Mesendoderm (in vitro differentiated cells): Measurements from ENCODE around the gene PCOLCE2.

Experiments
- DNase-seq: peaks from one replicate; pipeline ENCODE4 v3.0.0; 2013
- H2AK5ac ChIP-seq: 2 replicates; pipeline ENCODE4 v1.6.1; 2013; ENCODE audit warnings: low read length, inconsistent platforms
- H2BK120ac ChIP-seq: 2 replicates; pipeline ENCODE4 v1.6.1; 2013; ENCODE audit warnings: low read depth, mild to moderate bottlenecking, low read length, moderate library complexity, mixed read lengths
- H2BK15ac ChIP-seq: replicated peaks from 2 replicates; pipeline ENCODE4 v1.6.1; 2013; ENCODE audit warnings: low read depth, mild to moderate bottlenecking, moderate library complexity
- H2BK5ac ChIP-seq: 2 replicates; pipeline ENCODE4 v1.6.1; 2013; ENCODE audit warnings: low read length, inconsistent platforms
- H3K18ac ChIP-seq: 2 replicates; pipeline ENCODE4 v1.6.1; 2013; ENCODE audit warnings: mild to moderate bottlenecking, low read length, mixed read lengths
- H3K23ac ChIP-seq: one replicate; pipeline ENCODE4 v1.6.1; 2013; ENCODE audit warnings: low read length
- H3K27ac ChIP-seq: 2 replicates; pipeline ENCODE4 v1.5.1; 2013; ENCODE audit warnings: low read depth, mild to moderate bottlenecking, inconsistent platforms, low read length, moderate library complexity
- H3K27me3 ChIP-seq: 2 replicates; pipeline ENCODE4 v1.6.1; 2013; ENCODE audit warnings: low read length, control low read depth, mild to moderate bottlenecking, inconsistent platforms; ENCODE audit not compliant: insufficient read depth, poor library complexity
- H3K36me3 ChIP-seq: 2 replicates; pipeline ENCODE4 v1.6.1; 2013; ENCODE audit warnings: low read length, inconsistent platforms; ENCODE audit not compliant: control insufficient read depth, insufficient read depth
- H3K4ac ChIP-seq: one replicate; pipeline ENCODE4 v1.6.1; 2013; ENCODE audit warnings: low read depth, mild to moderate bottlenecking, low read length, moderate library complexity
- H3K4me1 ChIP-seq: 2 replicates; pipeline ENCODE4 v1.6.1; 2013; ENCODE audit warnings: low read depth, low read length, inconsistent platforms; ENCODE audit not compliant: control insufficient read depth
- H3K4me2 ChIP-seq: 2 replicates; pipeline ENCODE4 v1.6.1; 2013; ENCODE audit warnings: low read length
- H3K4me3 ChIP-seq: 2 replicates; pipeline ENCODE4 v1.5.1; 2013; ENCODE audit warnings: mild to moderate bottlenecking, low read length
- H3K56ac ChIP-seq: one replicate; pipeline ENCODE4 v1.6.1; 2013; ENCODE audit warnings: low read length
- H3K79me1 ChIP-seq: 2 replicates; pipeline ENCODE4 v1.6.1; 2013; ENCODE audit warnings: low read length, inconsistent platforms
- H3K79me2 ChIP-seq: 2 replicates; pipeline ENCODE4 v1.6.1; 2013; ENCODE audit warnings: mild to moderate bottlenecking, low read length; ENCODE audit not compliant: control insufficient read depth, insufficient read depth
- H3K9ac ChIP-seq: 2 replicates; pipeline ENCODE4 v1.6.1; 2013; ENCODE audit warnings: low read length, inconsistent platforms
- H4K5ac ChIP-seq: one replicate; pipeline ENCODE4 v1.6.1; 2013; ENCODE audit warnings: low read length
- H4K8ac ChIP-seq: one replicate; pipeline ENCODE4 v1.6.1; 2013; ENCODE audit warnings: low read depth, mild to moderate bottlenecking, control low read depth, low read length, moderate library complexity
- WGBS: extraction: QIAGEN DNeasy Blood & Tissue Kit; methylation state at CpG from one replicate; pipeline ENCODE4 v1.1.7; 2013; ENCODE audit warnings: low lambda C conversion rate, missing lambda C conversion rate; ENCODE audit not compliant: insufficient coverage; ENCODE audit errors: extremely low coverage; 5-methylcytosine and 5-hydroxymethylcytosine counted together

The PCOLCE2 gene

DNA sequence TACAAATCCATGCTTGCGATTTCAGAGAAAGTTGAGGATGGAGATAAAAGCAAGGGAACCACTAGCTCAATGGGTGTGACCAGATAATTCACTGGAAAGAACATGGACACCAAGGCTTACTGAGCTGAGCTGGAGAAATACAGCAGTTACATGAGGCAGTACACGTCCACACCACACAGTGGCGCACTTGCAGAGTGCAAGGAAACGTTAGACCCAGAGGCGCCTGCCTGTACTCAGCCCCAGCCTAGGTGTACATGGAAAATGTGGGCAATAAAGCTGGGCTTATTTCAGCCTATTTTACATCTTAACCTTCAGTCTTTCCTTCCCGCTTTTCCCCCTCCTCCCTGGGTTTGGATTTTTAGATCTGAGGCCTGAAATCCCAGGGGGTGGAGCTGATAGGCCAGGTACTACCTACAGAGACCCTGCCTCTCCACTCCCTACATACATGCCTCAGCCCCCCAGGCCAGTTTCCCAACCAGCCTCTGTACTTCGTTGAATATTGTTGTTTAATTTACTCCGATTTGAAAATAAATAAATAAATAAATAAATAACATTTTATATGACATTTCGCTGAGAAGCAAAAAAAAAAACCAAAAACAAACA lies 60.1 kb downstream of the PCOLCE2 start:
- Histone ChIP-seq H2AK5ac (no peak overlapping the region), H3K4ac (no peak overlapping the region), H3K9ac (no peak overlapping the region), H4K5ac (no peak overlapping the region), H2BK5ac (no peak overlapping the region), H3K56ac (no peak overlapping the region), H3K27me3 (no peaks in the 10 kb centered on the region), H4K8ac (no peak overlapping the region), H3K23ac (no peak overlapping the region), H3K36me3 (no peaks in the 10 kb centered on the region), H3K27ac (no peak overlapping the region), H3K4me1 (no peaks in the 10 kb centered on the region), H2BK120ac (no peak overlapping the region), H3K79me2 (no peaks in the 10 kb centered on the region), H3K18ac (no peak overlapping the region), H3K4me3 (no peak overlapping the region), H3K4me2 (no peak overlapping the region), H3K79me1 (no peaks in the 10 kb centered on the region), H2BK15ac (no peak overlapping the region)
- peak; percentile 82 for DNase-seq
- WGBS = no CpG with 5 or more reads among the region's 9 CpGs

- no peak overlapping the region for H2BK5ac ChIP-seq
- no peak overlapping the region for H3K56ac ChIP-seq
- no peak overlapping the region for H4K5ac ChIP-seq
- no peak overlapping the region for H2BK15ac ChIP-seq
- H3K23ac ChIP-seq = no peak overlapping the region
- no peak overlapping the region for H3K4me2 ChIP-seq
- H3K36me3 ChIP-seq = no peaks in the 10 kb centered on the region
- no peaks in the 10 kb centered on the region for H3K79me1 ChIP-seq
- H3K4me3 ChIP-seq = no peak overlapping the region
- DNase-seq = no peak
- no peak overlapping the region for H3K18ac ChIP-seq
- H3K4ac ChIP-seq = no peak overlapping the region
- H3K27ac ChIP-seq = no peak overlapping the region
- no peaks in the 10 kb centered on the region for H3K79me2 ChIP-seq
- H2BK120ac ChIP-seq = no peak overlapping the region
- no peak overlapping the region for H3K9ac ChIP-seq
- H3K4me1 ChIP-seq = no peaks in the 10 kb centered on the region
- H3K27me3 ChIP-seq = no peaks in the 10 kb centered on the region
- no peak overlapping the region for H4K8ac ChIP-seq
- no peak overlapping the region for H2AK5ac ChIP-seq
These were observed 69.7 kb downstream of the PCOLCE2 start for GRCh38 chr3:142819179-142819578.

DNA sequence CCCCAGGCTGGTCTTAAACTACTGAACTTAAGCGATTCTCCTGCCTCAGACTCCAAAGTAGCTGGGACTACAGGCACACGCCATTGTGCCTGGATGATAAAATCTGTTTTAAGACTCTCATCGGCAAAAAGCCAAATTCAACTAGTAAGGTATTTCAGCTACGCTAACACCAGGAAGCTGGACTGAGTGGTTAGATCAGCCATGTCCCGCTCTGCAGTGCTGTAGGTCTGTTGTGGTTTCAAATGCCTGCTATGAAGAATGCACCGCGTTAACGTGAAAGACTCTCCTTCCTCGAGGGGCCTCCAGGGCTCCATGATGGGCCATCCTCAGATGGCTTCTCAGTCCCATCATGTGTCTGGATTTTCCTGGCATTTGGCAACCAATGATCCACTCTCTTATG lies 70.2 kb downstream of the PCOLCE2 start:
- no CpG with 5 or more reads among the region's 9 CpGs for WGBS
- H2BK5ac ChIP-seq = no peak overlapping the region
- no peak overlapping the region for H4K5ac ChIP-seq
- no peak overlapping the region for H2BK120ac ChIP-seq
- H3K56ac ChIP-seq = no peak overlapping the region
- no peak overlapping the region for H3K18ac ChIP-seq
- no peaks in the 10 kb centered on the region for H3K79me1 ChIP-seq
- no peaks in the 10 kb centered on the region for H3K27me3 ChIP-seq
- no peak overlapping the region for H2BK15ac ChIP-seq
- H3K4me3 ChIP-seq = no peak overlapping the region
- no peak overlapping the region for H3K4me2 ChIP-seq
- H4K8ac ChIP-seq = no peak overlapping the region
- no peak overlapping the region for H2AK5ac ChIP-seq
- DNase-seq = no peak
- no peaks in the 10 kb centered on the region for H3K36me3 ChIP-seq
- H3K23ac ChIP-seq = no peak overlapping the region
- no peak overlapping the region for H3K4ac ChIP-seq
- H3K9ac ChIP-seq = no peak overlapping the region
- H3K4me1 ChIP-seq = no peaks in the 10 kb centered on the region
- no peak overlapping the region for H3K27ac ChIP-seq
- H3K79me2 ChIP-seq = no peaks in the 10 kb centered on the region

DNA sequence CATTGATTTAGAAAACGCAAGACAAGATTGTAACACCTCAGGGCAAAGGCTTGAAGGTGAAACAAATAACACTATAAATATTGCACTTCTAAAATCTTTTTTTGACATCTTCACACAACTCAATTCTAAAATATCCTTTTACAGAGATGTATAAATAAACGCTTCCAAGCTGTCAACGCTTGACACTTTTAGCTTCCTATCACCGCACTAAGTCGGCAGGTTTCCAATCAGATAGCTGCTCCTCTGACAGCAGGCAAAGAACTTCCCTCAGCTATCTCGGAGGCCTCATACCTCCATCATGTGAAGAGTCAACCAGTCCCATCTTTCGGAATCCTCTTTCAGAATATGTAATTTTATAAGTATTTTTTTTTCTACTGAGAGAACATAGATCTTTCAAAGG lies 71.0 kb downstream of the PCOLCE2 start:
- Histone ChIP-seq H3K27ac (no peak overlapping the region), H3K9ac (no peak overlapping the region), H3K27me3 (no peaks in the 10 kb centered on the region), H3K56ac (no peak overlapping the region), H3K4me2 (no peak overlapping the region), H3K4ac (no peak overlapping the region), H2BK120ac (no peak overlapping the region), H3K23ac (no peak overlapping the region), H3K4me1 (no peaks in the 10 kb centered on the region), H4K8ac (no peak overlapping the region), H2AK5ac (no peak overlapping the region), H2BK15ac (no peak overlapping the region), H3K4me3 (no peak overlapping the region), H3K79me2 (no peaks in the 10 kb centered on the region), H3K18ac (no peak overlapping the region), H4K5ac (no peak overlapping the region), H3K79me1 (no peaks in the 10 kb centered on the region), H2BK5ac (no peak overlapping the region), H3K36me3 (no peaks in the 10 kb centered on the region)
- DNase-seq = no peak
- WGBS = 100% methylated on average over 3 of the region's 7 CpGs

GRCh38 chr3:142817356-142817755 lies 71.5 kb downstream of the PCOLCE2 start:
- H3K79me2 ChIP-seq = no peaks in the 10 kb centered on the region
- no peak overlapping the region for H4K8ac ChIP-seq
- H3K4me3 ChIP-seq = no peak overlapping the region
- no peak overlapping the region for H3K4ac ChIP-seq
- no peaks in the 10 kb centered on the region for H3K4me1 ChIP-seq
- H3K56ac ChIP-seq = no peak overlapping the region
- no peaks in the 10 kb centered on the region for H3K36me3 ChIP-seq
- no peak overlapping the region for H2BK120ac ChIP-seq
- H3K79me1 ChIP-seq = no peaks in the 10 kb centered on the region
- no peak overlapping the region for H4K5ac ChIP-seq
- no peak overlapping the region for H3K4me2 ChIP-seq
- DNase-seq = no peak
- H3K9ac ChIP-seq = no peak overlapping the region
- no peak overlapping the region for H2BK5ac ChIP-seq
- no peak overlapping the region for H3K23ac ChIP-seq
- no peaks in the 10 kb centered on the region for H3K27me3 ChIP-seq
- no peak overlapping the region for H2AK5ac ChIP-seq
- no CpG with 5 or more reads among the region's 1 CpG for WGBS
- no peak overlapping the region for H2BK15ac ChIP-seq
- no peak overlapping the region for H3K27ac ChIP-seq
- no peak overlapping the region for H3K18ac ChIP-seq

- Histone ChIP-seq H3K4ac (no peak overlapping the region), H3K79me2 (no peaks in the 10 kb centered on the region), H4K8ac (no peak overlapping the region), H3K27me3 (no peaks in the 10 kb centered on the region), H2AK5ac (no peak overlapping the region), H2BK5ac (no peak overlapping the region), H3K4me1 (no peaks in the 10 kb centered on the region), H4K5ac (no peak overlapping the region), H2BK120ac (no peak overlapping the region), H3K23ac (no peak overlapping the region), H3K18ac (no peak overlapping the region), H3K36me3 (no peaks in the 10 kb centered on the region), H3K27ac (no peak overlapping the region), H3K4me2 (no peak overlapping the region), H3K56ac (no peak overlapping the region), H3K4me3 (no peak overlapping the region), H2BK15ac (no peak overlapping the region), H3K9ac (no peak overlapping the region), H3K79me1 (no peaks in the 10 kb centered on the region)
- DNase-seq = no peak
- no CpG with 5 or more reads among the region's 6 CpGs for WGBS
These were observed 73.1 kb downstream of the PCOLCE2 start for GRCh38 chr3:142815803-142816202.
